Measurements from ENCODE around the gene ALOXE3. TPM values are rescaled to one million over a fixed set of nuclear protein-coding genes. Genes with fewer than 3 reads are reported as not detected.

Gene ALOXE3
- total and polyA plus RNA-seq, 2 of the 8 experiments (the other 6 are each of a cell fraction or from before 2014, with no cell fraction given), result 0.26 TPM; not detected in 1

DNA sequence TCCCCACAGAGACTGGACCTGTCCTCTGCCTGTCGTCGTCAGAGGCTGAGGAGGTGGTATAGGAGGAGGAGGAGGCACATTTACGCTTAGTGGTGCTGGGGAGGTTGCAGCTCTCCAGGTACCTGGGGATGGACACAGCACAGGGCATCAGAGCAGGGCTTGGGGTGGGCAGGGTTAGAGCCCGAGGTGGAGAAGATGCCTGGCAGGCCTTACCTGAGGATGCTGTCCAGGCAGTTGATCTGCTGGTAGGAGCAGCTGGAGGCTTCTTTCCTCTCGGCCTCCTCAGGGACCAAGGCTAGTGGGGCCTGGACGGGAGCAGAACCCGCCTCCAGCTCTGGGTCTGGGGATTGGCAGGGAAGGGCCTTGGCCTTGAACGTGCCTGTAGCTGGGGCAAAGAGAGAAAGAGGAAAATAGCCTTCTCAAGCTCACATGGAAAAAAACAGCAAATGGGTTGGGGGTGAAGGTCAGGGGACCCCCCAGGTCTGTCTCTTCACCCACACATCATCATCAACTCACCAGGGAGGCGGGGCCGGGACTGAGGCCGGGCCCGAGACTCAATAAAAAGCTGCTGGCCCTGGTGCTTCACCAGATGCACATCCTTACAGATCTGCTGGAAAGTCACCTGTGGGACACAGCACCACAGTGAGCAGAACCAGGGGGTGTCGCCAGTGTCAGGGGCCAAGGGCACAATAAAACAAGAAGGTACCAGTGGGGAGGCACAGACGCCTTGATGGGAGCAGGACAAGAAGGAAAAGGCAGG is 28.2 kb upstream of the ALOXE3 start:
- TF ChIP-seq RNF2 (IDR thresholded peaks at IDR 0.05; ENCODE audit: borderline replicate concordance, low read depth, low read length, missing control alignments, poor library complexity, severe bottlenecking) (no peak), CHD1 (IDR thresholded peaks at IDR 0.05; ENCODE audit: low read depth, low read length) (no peak), POU5F1 (IDR thresholded peaks at IDR 0.05; ENCODE audit: low read depth, low read length) (no peak), SP2 (IDR thresholded peaks at IDR 0.05; ENCODE audit: low read length) (no peak), KDM1A (IDR thresholded peaks at IDR 0.05; ENCODE audit: borderline replicate concordance, low read length) (no peak), BACH1 (IDR thresholded peaks at IDR 0.05; ENCODE audit: low read length) (no peak), TBP (IDR thresholded peaks at IDR 0.05; ENCODE audit: low read depth, low read length) (no peak)
- Histone ChIP-seq H4K20me1 (replicated peaks in 1 of 2; ENCODE audit: control insufficient read depth in 1 of 2, insufficient read depth in 2 of 2, low read length in 2 of 2) (peaks cover 2 to 27% of the 10 kb centered on the region in 2 experiments), H4K91ac (replicated peaks; ENCODE audit: insufficient read length, low read length) (no peak overlapping the region), H2AFZ (ENCODE audit: low read length) (no peak overlapping the region), H3K18ac (ENCODE audit: extremely low read depth, low read length) (no peak overlapping the region), H4K5ac (ENCODE audit: insufficient read length, low read depth, low read length) (no peak overlapping the region), H3K9me3 (ENCODE audit: insufficient read depth in 2 of 2, low read depth in 1 of 2, low read length in 1 of 2) (no peaks in the 10 kb centered on the region), H3K4me1 (replicated peaks in 1 of 4; ENCODE audit: control insufficient read depth in 3 of 4, insufficient read depth in 4 of 4, low read length in 3 of 4) (peaks cover 0 to 5% (median 2%) of the 10 kb centered on the region in 4 experiments; a peak in 3 of 7 replicates), H3K9ac (replicated peaks in 1 of 4; ENCODE audit: extremely low read depth in 1 of 4, low read depth in 3 of 4, low read length in 3 of 4) (no peak overlapping the region), H3K4ac (replicated peaks; ENCODE audit: insufficient read length, low read depth, low read length) (no peak overlapping the region), H2BK12ac (ENCODE audit: low read depth, low read length) (no peak overlapping the region), H3K36me3 (ENCODE audit: control insufficient read depth in 2 of 4, insufficient read depth in 4 of 4, low read length in 3 of 4) (peaks cover 15 to 52% (median 39%) of the 10 kb centered on the region in 4 experiments), H3K27ac (ENCODE audit: low read depth, low read length) (no peak overlapping the region), H3K56ac (replicated peaks; ENCODE audit: insufficient read length, low read depth, low read length) (no peak overlapping the region), H3K27me3 (replicated peaks in 1 of 4; ENCODE audit: control insufficient read depth in 3 of 4, extremely low read depth in 1 of 4, insufficient read depth in 3 of 4, low read length in 3 of 4) (no peaks in the 10 kb centered on the region), H4K8ac (ENCODE audit: extremely low read depth, insufficient read depth, low read length) (no peak overlapping the region), H2BK120ac (replicated peaks; ENCODE audit: low read depth, low read length) (no peak overlapping the region), H2BK20ac (ENCODE audit: low read length) (no peak overlapping the region), H2BK5ac (ENCODE audit: low read depth, low read length) (no peak overlapping the region), H3K4me2 (ENCODE audit: insufficient read depth in 1 of 2, low read depth in 2 of 2, low read length in 2 of 2) (no peak overlapping the region), H3K23me2 (ENCODE audit: low read depth, low read length) (peaks cover 5% of the 10 kb centered on the region; the same call in 1 of the 2 replicates), H2BK15ac (ENCODE audit: low read length) (no peak overlapping the region), H3K79me1 (ENCODE audit: low read depth, low read length) (peaks cover 7% of the 10 kb centered on the region; the same call in 1 of the 2 replicates), H3K14ac (ENCODE audit: insufficient read length) (no peak overlapping the region), H2AK5ac (ENCODE audit: low read depth, low read length) (no peak overlapping the region), H3K23ac (ENCODE audit: insufficient read length) (no peak overlapping the region), H3K79me2 (ENCODE audit: control insufficient read depth in 1 of 2, insufficient read depth in 2 of 2, low read length in 2 of 2) (peaks cover 0 to 5% of the 10 kb centered on the region in 2 experiments; a peak in 1 of 4 replicates), H3K4me3 (ENCODE audit: extremely low read depth in 1 of 4, insufficient read depth in 2 of 4, low read depth in 3 of 4, low read length in 4 of 4) (no peak overlapping the region)
- 91% methylated on average over 14 of the region's 14 CpGs; no CpG with 5 or more reads in 1 of the 2 experiments for WGBS, 2 experiments (ENCODE audit: extremely low coverage in 1 of 2, insufficient coverage in 1 of 2, insufficient read length in 1 of 2, insufficient replicate concordance in 2 of 2, low coverage in 1 of 2, low lambda C conversion rate in 2 of 2, missing lambda C conversion rate in 1 of 2)
- ChIA-PET CTCF (ENCODE audit: partially characterized antibody) (interaction anchor here (14.1 kb wide), 1 partner anchor 11 kb away, joined by 133 read pairs; the partner anchor contains the start of gene VAMP2), POLR2A (ENCODE audit: partially characterized antibody) (interaction anchor here (1.3 to 6.4 kb wide), 5 partner anchors 7 to 77 kb away, joined by 3 to 62 read pairs (median 11); partner anchors contain the start of gene TMEM107)
- DNase-seq (ENCODE audit: low read depth in 1 of 2, low spot score in 2 of 2), result no peak
- no peak for FAIRE-seq

All from H1 (cell line).